OCI-LY7 (cell line): Measurements from ENCODE around the gene DPPA2. TPM values are rescaled to one million over a fixed set of nuclear protein-coding genes. Genes with fewer than 3 reads are reported as not detected.

Source experiments
- BruUV-seq: library from RNA; stranded (reverse); fragments of 400-500 nt; replicated peaks from 2 replicates; lab custom pipeline; 2021; lab: Mats Ljungman, UMichigan
- CTCF ChIA-PET: fragments of 300-600 bp; sonication (Branson Sonifier 250); formaldehyde crosslinking; loops from one replicate; lab custom pipeline; 2022; ENCODE audit warnings: antibody characterized with exemption; ENCODE audit not compliant: unreplicated experiment; lab: Charles Lee
- POLR2A ChIA-PET: fragments of 300-600 bp; sonication (Branson Sonifier 250); formaldehyde crosslinking; loops from one replicate; lab custom pipeline; 2022; ENCODE audit warnings: antibody characterized with exemption; lab: Charles Lee
- DNase-seq: peaks from one replicate; pipeline ENCODE4 v3.0.0-alpha.2; 2015; ENCODE audit warnings: low spot score
- H2AFZ ChIP-seq: fragments of 200-600 bp; sonication (generic), shearing (Covaris generic); 2 replicates; pipeline ENCODE4 v1.6.1; 2014; ENCODE audit warnings: mild to moderate bottlenecking, antibody characterized with exemption, low read length, moderate library complexity
- H3K27ac ChIP-seq: fragments of 200-600 bp; sonication (generic); 2 replicates; pipeline ENCODE4 v1.5.1; 2014; ENCODE audit warnings: mixed run types, low read depth, mild to moderate bottlenecking, moderate library complexity, low read length, inconsistent platforms; ENCODE audit not compliant: poor library complexity, severe bottlenecking
- H3K36me3 ChIP-seq: fragments of 200-600 bp; sonication (generic); 2 replicates; pipeline ENCODE4 v1.6.1; 2014; ENCODE audit warnings: mild to moderate bottlenecking, antibody characterized with exemption, low read length, moderate library complexity, mixed read lengths; ENCODE audit not compliant: insufficient read depth
- H3K4me1 ChIP-seq: fragments of 200-600 bp; sonication (generic); 2 replicates; pipeline ENCODE4 v1.5.1; 2014; ENCODE audit warnings: mild to moderate bottlenecking, low read length; ENCODE audit not compliant: insufficient read depth, poor library complexity, severe bottlenecking
- H3K4me2 ChIP-seq: fragments of 200-600 bp; sonication (generic); 2 replicates; pipeline ENCODE4 v1.6.1; 2014; ENCODE audit warnings: mild to moderate bottlenecking, low read length
- H3K4me3 ChIP-seq: fragments of 200-600 bp; sonication (generic); 2 replicates; pipeline ENCODE4 v1.5.1; 2014; ENCODE audit warnings: mild to moderate bottlenecking, low read depth, low read length; ENCODE audit not compliant: poor library complexity, severe bottlenecking
- H3K79me2 ChIP-seq: fragments of 200-600 bp; sonication (generic); 2 replicates; pipeline ENCODE4 v1.6.1; 2016; ENCODE audit warnings: low read depth, mild to moderate bottlenecking, low read length, moderate library complexity, mixed read lengths; ENCODE audit not compliant: insufficient read depth
- H3K9me2 ChIP-seq: fragments of 200-600 bp; sonication (generic); 2 replicates; pipeline ENCODE4 v1.6.1; 2016; ENCODE audit warnings: mild to moderate bottlenecking, low read length, mixed read lengths; ENCODE audit not compliant: insufficient read depth
- H3K9me3 ChIP-seq: fragments of 200-600 bp; sonication (generic); 2 replicates; pipeline ENCODE4 v1.6.1; 2014; ENCODE audit warnings: mild to moderate bottlenecking, mixed run types, low read length, mixed read lengths
- H4K20me1 ChIP-seq: fragments of 200-600 bp; sonication (generic); 2 replicates; pipeline ENCODE4 v1.6.1; 2014; ENCODE audit warnings: mild to moderate bottlenecking, antibody characterized with exemption, low read length, moderate library complexity, mixed read lengths; ENCODE audit not compliant: insufficient read depth
- EZH2phosphoT487 ChIP-seq: fragments of 200-600 bp; sonication (generic); IDR thresholded peaks from 2 replicates; pipeline ENCODE4 v1.6.1; 2018; ENCODE audit warnings: low read depth, borderline replicate concordance, mild to moderate bottlenecking, mixed run types, antibody characterized with exemption, low read length, moderate library complexity, mixed read lengths
- intact Hi-C: fragments of 100-400 bp; cut with micrococcal nuclease; formaldehyde crosslinking; loops from one replicate; pipeline ENCODE4 v1.10.0; 2022; ENCODE audit not compliant: unreplicated experiment
- total RNA-seq, 2 experiments: library from RNA; depleted of rRNA in 1 of 2; stranded (reverse); fragments of >200 nt in 1 of 2; shearing (Covaris generic) in 1 of 2; gene quantifications; 2 replicates each; pipeline ENCODE4 v1.2.3, GENCODE V29; 2014 to 2022
- TF ChIP-seq, protein P1 (sequence below): fragments of 200-600 bp; sonication (generic); conservative IDR thresholded peaks from 2 replicates; pipeline ENCODE4 v1.5.1; 2014; ENCODE audit warnings: mild to moderate bottlenecking, antibody characterized with exemption, low read length, moderate library complexity, mixed read lengths

The DPPA2 gene
- total RNA-seq, 2 experiments from 2014 or later, result not detected

DNA sequence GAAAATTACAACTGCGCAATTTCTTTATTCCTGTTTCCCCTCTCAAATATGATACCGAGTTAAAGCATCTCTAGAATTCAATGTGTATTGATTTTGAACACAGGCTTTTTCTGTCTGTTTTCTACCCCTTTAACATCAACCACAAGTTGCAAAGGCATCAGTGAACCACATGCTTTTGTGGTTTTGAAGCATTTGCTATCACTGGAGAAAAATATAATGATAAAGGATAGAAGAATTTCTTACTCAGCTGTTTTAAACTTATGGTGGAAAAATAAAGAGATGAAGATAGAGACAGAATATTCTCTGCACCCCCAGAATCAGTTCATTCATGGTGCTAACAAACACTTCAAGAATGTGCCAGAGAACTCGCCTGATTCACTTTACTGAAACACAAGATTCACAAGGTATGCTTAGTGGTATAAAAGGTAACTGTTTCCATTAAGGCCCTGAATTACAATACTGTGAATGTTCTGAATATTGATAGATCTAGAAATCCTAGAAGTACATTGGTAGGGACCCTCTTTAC, 30.5 kb upstream of the DPPA2 start:
- H4K20me1 ChIP-seq, result no peaks in the 10 kb centered on the region
- H3K27ac ChIP-seq, result no peak overlapping the region
- no peaks in the 10 kb centered on the region for H3K4me1 ChIP-seq
- no peaks in the 10 kb centered on the region for H3K79me2 ChIP-seq
- H3K4me3 ChIP-seq, result no peak overlapping the region
- H3K9me3 ChIP-seq, result no peaks in the 10 kb centered on the region
- DNase-seq, result no peak
- H3K4me2 ChIP-seq, result no peak overlapping the region
- no peaks in the 10 kb centered on the region for H3K9me2 ChIP-seq
- H2AFZ ChIP-seq, result no peak overlapping the region
- ChIA-PET CTCF (no interaction called here), POLR2A (no interaction called here)
- no peaks in the 10 kb centered on the region for H3K36me3 ChIP-seq
- BruUV-seq, result no TSS peak
- no peak for TF ChIP-seq EZH2phosphoT487
- TF ChIP-seq, protein P1, sequence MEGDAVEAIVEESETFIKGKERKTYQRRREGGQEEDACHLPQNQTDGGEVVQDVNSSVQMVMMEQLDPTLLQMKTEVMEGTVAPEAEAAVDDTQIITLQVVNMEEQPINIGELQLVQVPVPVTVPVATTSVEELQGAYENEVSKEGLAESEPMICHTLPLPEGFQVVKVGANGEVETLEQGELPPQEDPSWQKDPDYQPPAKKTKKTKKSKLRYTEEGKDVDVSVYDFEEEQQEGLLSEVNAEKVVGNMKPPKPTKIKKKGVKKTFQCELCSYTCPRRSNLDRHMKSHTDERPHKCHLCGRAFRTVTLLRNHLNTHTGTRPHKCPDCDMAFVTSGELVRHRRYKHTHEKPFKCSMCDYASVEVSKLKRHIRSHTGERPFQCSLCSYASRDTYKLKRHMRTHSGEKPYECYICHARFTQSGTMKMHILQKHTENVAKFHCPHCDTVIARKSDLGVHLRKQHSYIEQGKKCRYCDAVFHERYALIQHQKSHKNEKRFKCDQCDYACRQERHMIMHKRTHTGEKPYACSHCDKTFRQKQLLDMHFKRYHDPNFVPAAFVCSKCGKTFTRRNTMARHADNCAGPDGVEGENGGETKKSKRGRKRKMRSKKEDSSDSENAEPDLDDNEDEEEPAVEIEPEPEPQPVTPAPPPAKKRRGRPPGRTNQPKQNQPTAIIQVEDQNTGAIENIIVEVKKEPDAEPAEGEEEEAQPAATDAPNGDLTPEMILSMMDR, result no peak
- intact Hi-C loops, result no loop called here

DNA sequence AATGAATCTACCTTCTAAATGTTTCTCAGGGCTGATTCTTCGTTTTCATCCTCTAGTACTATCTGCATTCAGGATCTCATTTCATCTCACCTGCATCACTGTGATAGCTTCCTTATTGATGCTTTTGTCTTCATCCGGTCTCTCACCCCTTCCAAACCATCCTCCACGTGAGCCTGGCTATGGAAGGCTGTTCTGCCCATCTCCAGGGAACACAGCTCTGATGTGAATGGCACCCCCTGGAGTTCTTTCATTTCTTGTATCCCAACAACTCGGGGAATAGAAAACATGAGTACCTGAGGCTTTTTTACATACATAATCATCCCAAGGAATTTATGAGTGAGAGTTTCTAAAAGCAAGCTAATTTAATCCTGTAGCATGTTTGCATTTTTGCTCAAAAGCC, 29.8 kb upstream of the DPPA2 start:
- intact Hi-C loops, result no loop called here
- CTCF ChIA-PET, result no interaction called here
- Histone ChIP-seq H3K36me3 (no peaks in the 10 kb centered on the region), H3K79me2 (no peaks in the 10 kb centered on the region), H3K9me2 (no peaks in the 10 kb centered on the region), H3K9me3 (no peaks in the 10 kb centered on the region), H3K4me1 (no peaks in the 10 kb centered on the region), H4K20me1 (no peaks in the 10 kb centered on the region), H3K4me2 (no peak overlapping the region), H3K4me3 (no peak overlapping the region), H3K27ac (no peak overlapping the region), H2AFZ (no peak overlapping the region)
- POLR2A ChIA-PET, result interaction anchor here (0.6 kb wide), 1 partner anchor 21 kb away, joined by 4 read pairs; no protein-coding TSS in a partner anchor
- BruUV-seq, result no TSS peak
- no peak for TF ChIP-seq EZH2phosphoT487
- TF ChIP-seq, protein P1, result no peak
- DNase-seq, result no peak

DNA sequence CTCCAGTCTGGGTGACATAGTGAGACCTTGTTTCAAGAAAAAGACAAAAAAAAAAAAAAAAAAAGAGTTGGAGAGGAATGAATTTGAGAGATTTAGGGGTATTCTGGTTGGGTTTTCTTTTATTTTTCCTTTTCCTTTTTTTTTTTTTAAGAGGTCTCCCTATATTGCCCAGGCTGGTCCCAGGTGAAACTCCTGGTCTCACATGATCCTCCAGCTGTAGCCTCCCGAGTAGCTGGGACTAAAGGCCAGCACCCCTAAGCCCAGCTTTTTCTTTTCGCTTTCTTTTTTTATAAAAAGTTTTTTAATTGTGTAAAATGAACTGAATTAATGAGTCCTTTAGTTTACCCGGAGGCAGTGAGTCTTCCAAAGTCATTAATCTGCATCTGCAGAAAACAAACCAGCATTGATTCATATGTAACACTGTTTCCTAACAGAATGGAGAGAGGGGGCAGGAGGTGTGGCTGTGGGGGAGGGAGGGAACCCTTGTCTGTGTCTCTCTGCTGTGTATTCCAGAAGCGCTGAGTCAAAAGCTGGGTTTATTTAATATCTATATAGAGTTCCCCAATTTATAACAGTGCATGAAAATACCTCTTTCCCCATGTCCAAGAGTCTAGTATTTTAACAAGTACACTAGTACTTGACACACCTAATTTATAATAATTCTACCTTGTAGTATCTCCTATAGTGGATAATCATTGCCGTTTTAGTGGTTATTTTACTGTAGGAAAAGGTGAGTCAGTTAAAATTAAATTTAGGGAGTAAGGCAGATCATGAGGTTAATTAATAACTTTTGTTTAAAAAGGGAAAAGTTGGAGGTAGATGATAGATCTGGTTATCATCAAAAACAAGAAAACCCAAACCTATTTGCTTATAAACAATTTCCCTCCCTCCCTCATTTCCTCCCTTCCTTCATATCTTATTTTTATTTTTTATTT, 23.7 kb upstream of the DPPA2 start:
- H3K79me2 ChIP-seq, result no peaks in the 10 kb centered on the region
- no peak overlapping the region for H3K4me3 ChIP-seq
- H3K9me3 ChIP-seq, result no peaks in the 10 kb centered on the region
- intact Hi-C loops, result no loop called here
- H2AFZ ChIP-seq, result no peak overlapping the region
- H3K27ac ChIP-seq, result no peak overlapping the region
- no peaks in the 10 kb centered on the region for H4K20me1 ChIP-seq
- no peak for TF ChIP-seq EZH2phosphoT487
- TF ChIP-seq, protein P1, result no peak
- no peaks in the 10 kb centered on the region for H3K4me1 ChIP-seq
- BruUV-seq, result no TSS peak
- ChIA-PET POLR2A (interaction anchor here (0.7 kb wide), 1 partner anchor 51 kb away, joined by 3 read pairs; no protein-coding TSS in a partner anchor), CTCF (no interaction called here)
- H3K9me2 ChIP-seq, result no peaks in the 10 kb centered on the region
- H3K36me3 ChIP-seq, result no peaks in the 10 kb centered on the region
- DNase-seq, result no peak
- H3K4me2 ChIP-seq, result no peak overlapping the region
